Mucosa of rectum (tissue), 2 donors: ENCODE measurements around the gene KIRREL2.

Source experiments
- H3K27ac ChIP-seq, 2 donors: one replicate each; pipeline ENCODE4 v1.7.0; 2013; ENCODE audit warnings: inconsistent platforms in 2 of 2, low read depth in 2 of 2, low read length in 2 of 2
- H3K27me3 ChIP-seq, 2 donors: one replicate each; pipeline ENCODE4 v1.7.0; 2013; ENCODE audit warnings: low read length in 2 of 2; ENCODE audit not compliant: control insufficient read depth in 2 of 2, insufficient read depth in 2 of 2
- H3K36me3 ChIP-seq, 2 donors: one replicate each; pipeline ENCODE4 v1.7.0; 2013; ENCODE audit warnings: low read length in 2 of 2; ENCODE audit not compliant: control insufficient read depth in 2 of 2, insufficient read depth in 2 of 2
- H3K4me1 ChIP-seq, 2 donors: one replicate each; pipeline ENCODE4 v1.7.0; 2013; ENCODE audit warnings: low read length in 2 of 2, mild to moderate bottlenecking in 1 of 2; ENCODE audit not compliant: control insufficient read depth in 2 of 2, insufficient read depth in 2 of 2
- H3K4me3 ChIP-seq, 2 donors: one replicate each; pipeline ENCODE4 v1.7.0; 2013; ENCODE audit warnings: low read length in 2 of 2
- H3K9ac ChIP-seq, 2 donors: one replicate each; pipeline ENCODE4 v1.7.0; 2013; ENCODE audit warnings: low read length in 2 of 2, low read depth in 1 of 2, mild to moderate bottlenecking in 1 of 2
- H3K9me3 ChIP-seq, 2 donors: one replicate each; pipeline ENCODE4 v1.7.0; 2013; ENCODE audit warnings: low read length in 2 of 2; ENCODE audit not compliant: control insufficient read depth in 2 of 2
- donor health status: healthy.
- donor health status: Normal muscosa, but diverticular disease.

Gene KIRREL2

DNA sequence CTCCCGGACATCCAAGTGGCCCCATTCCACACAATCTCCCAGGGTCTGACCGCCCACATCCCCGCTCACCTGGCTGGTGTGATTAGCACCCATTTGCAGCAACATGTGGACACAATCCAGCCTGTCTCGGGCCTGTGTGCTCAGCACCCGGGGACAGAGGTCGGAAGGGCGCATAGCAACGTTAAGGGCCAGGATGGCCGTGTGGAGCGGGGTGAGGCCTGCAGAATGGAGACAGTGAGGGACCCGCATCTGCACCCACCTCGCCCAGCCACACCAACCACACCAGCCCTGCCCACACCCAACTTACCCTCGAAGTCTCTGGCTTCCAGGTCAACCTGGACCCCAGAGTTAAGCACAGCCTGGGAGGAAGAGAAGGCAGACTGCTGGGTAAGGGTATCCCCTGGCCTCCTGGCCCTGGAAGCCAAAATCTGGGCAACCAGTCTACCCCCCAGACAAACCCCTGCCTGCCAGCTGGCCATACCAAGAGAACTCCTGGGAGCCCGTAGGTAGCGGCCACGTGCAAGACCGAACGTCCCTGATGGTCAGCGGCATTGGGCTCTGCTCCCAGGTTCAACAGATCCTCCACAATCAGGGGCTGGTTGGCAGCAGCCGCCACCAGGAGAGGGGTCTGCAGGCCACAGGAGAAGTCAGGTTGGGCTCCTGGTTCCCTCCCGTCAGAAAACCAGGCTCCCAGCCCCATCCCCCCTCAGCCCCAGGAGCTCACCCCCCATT, 39.4 kb downstream of the KIRREL2 start:
- Histone ChIP-seq H3K36me3 (peaks cover 10 to 33% of the 10 kb centered on the region in 2 donors), H3K4me1 (peaks cover 7 to 8% of the 10 kb centered on the region in 2 donors), H3K27ac (no peak overlapping the region), H3K9ac (no peak overlapping the region), H3K9me3 (no peaks in the 10 kb centered on the region), H3K4me3 (no peak overlapping the region), H3K27me3 (no peaks in the 10 kb centered on the region)

DNA sequence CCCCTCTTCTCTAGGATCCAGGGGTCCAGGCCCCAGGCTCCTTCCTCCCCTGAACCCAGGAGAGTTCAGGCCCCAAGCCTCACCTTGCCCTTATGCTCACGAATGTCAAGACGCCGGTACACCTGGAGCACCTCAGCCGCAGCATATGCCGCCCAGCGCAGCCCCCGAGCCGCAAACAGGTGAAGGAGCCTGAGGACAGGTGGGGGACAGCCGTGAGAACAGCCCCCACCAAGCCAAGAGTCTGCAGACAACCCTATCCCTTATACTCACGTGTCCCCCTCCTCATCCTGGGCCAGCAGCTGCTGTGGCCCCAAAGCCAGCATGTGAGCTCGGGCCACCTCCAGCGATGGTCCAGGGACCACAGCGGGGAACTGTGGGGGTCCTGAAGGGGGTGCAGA, 39.9 kb downstream of the KIRREL2 start:
- H3K36me3 ChIP-seq = peaks cover 10 to 32% of the 10 kb centered on the region in 2 donors
- H3K9me3 ChIP-seq = no peaks in the 10 kb centered on the region
- H3K4me1 ChIP-seq = peaks cover 8 to 11% of the 10 kb centered on the region in 2 donors
- H3K27ac ChIP-seq = no peak overlapping the region
- no peaks in the 10 kb centered on the region for H3K27me3 ChIP-seq
- no peak overlapping the region for H3K9ac ChIP-seq
- H3K4me3 ChIP-seq = no peak overlapping the region

DNA sequence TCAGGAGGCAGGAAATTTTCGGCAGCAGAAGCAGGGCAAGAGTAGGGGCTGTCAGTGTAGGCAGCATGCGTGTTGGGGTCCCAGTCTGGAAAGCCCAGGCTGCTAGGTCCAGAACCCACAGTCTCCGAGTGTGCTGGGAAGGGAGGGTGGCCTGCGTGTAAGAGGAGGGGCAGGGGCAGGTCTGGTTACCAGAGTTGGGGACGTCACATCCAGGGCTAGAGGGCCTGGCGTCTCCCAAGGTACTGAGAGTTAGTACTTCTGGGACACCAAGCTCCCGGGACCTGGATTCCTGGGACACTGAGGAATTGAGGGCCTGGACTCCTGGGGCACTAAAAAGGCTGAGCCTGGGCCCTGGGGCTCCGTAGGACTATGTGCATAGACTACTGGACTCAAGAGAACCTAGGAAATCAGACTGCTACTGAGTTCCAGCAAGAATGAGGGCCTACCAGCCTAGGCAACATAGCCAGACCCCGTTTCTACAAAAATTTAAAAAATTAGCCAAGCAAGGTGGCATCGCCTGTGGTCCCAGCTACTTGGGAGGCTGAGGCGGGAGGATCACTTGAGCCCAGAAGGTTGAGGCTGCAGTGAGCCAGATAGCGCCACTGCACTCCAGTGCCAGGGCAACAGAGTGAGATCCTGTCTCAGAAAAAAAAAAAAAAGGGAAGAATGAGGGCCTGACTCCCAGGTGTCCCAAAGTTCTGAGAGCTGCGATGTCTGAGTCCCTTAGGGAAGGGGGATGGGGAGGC, 41.2 kb downstream of the KIRREL2 start:
- peak overlapping the region; percentile 75 to 86 for H3K4me3 ChIP-seq
- no peaks in the 10 kb centered on the region for H3K27me3 ChIP-seq
- H3K4me1 ChIP-seq = peaks cover 8 to 12% of the 10 kb centered on the region in 2 donors
- peak overlapping the region; percentile 72 to 81 for H3K9ac ChIP-seq
- peaks cover 10 to 32% of the 10 kb centered on the region in 2 donors for H3K36me3 ChIP-seq
- no peaks in the 10 kb centered on the region for H3K9me3 ChIP-seq
- H3K27ac ChIP-seq = no peak overlapping the region

DNA sequence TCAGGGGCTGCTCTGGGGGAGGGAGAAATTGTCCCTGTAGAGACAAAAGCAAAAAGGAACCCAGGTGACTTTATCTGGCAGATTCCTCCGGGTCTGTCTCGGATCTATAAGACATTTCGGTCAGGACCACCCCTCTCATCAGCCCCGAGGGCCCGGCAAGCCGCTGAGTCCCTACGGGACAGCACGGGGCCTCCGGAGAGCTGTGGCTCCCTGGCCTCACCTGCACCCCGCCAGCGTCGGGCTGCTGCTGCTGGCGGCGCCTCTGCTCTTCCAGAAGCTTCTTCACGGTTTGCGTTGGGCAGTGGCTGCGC, 41.7 kb downstream of the KIRREL2 start:
- H3K9me3 ChIP-seq = no peaks in the 10 kb centered on the region
- peaks cover 8 to 15% of the 10 kb centered on the region in 2 donors for H3K4me1 ChIP-seq

DNA sequence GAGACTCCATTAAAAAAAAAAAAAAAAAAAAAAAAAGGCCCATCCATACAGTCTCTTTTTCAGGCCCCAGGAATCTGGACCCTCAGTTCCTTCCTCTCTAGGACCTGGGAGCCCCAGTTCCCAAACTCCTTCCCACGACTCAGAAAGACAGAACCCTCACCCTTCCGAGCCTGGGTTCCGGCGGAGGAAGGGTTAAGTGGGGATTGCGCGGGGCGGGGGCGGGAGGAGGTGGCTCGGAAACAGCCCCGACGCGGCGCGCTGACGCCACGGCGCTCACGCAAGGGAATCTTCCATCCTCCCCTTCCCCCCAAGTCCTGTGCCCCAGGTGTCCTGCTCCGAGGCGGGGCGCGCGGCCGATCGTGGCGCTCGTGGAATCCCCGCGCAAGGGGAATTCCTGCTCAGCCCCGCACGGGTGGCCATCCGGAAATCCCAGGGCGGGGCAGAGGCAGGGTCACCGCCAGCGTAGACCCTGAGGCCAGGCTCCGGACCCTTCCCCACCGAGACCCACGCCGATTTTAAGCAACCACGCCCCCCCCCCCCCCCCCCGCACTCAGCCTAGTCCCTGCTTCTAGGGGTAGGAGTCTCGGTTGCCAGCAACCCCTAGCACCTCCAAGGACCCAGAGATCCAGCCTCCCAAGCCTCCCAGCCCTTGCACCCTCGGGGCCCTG, 43.0 kb downstream of the KIRREL2 start:
- H3K27ac ChIP-seq = peak overlapping the region; percentile 79 to 88
- no peaks in the 10 kb centered on the region for H3K9me3 ChIP-seq
- peak overlapping the region; percentile 75 to 86 for H3K4me3 ChIP-seq
- peaks cover 7 to 22% of the 10 kb centered on the region in 2 donors for H3K36me3 ChIP-seq
- H3K4me1 ChIP-seq = peaks cover 8 to 15% of the 10 kb centered on the region in 2 donors
- peak overlapping the region; percentile 79 to 81 for H3K9ac ChIP-seq
- no peaks in the 10 kb centered on the region for H3K27me3 ChIP-seq

More for the DNA sequence above, 41.7 kb downstream of the KIRREL2 start:
- Histone ChIP-seq H3K36me3 (peaks cover 7 to 28% of the 10 kb centered on the region in 2 donors), H3K27me3 (no peaks in the 10 kb centered on the region), H3K9ac (peak overlapping the region; percentile 72 to 81), H3K27ac (peak overlapping the region; percentile 79 to 88), H3K4me3 (peak overlapping the region; percentile 75 to 86)

DNA sequence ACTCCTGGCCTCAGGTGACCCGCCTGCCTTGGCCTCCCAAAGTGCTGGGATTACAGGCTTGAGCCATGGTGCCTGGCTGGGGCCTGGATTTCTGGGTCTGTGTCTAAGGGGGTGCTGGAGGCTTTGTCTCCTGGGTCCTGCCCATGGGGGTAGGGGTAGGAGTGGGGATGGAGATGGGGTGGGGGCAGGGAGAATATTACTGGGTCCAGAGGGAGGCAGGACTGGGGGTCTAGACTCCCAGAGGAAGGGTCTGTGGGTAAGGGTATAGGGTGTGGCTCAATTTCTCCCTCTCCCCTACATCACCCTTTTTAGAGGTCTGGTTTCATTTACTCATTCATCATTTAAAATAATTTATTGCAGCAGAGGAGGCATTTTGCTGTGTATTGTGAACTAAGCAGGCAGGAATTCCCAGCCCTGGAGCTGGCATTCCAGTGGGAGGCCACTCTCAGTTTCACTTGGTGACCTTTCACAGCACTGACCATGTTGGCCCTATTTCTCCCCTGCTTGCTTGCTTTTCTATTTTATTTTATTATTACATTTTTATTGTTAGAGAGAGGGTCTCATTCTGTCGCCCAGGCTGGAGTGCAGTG, 44.4 kb downstream of the KIRREL2 start:
- H3K9me3 ChIP-seq = no peaks in the 10 kb centered on the region

DNA sequence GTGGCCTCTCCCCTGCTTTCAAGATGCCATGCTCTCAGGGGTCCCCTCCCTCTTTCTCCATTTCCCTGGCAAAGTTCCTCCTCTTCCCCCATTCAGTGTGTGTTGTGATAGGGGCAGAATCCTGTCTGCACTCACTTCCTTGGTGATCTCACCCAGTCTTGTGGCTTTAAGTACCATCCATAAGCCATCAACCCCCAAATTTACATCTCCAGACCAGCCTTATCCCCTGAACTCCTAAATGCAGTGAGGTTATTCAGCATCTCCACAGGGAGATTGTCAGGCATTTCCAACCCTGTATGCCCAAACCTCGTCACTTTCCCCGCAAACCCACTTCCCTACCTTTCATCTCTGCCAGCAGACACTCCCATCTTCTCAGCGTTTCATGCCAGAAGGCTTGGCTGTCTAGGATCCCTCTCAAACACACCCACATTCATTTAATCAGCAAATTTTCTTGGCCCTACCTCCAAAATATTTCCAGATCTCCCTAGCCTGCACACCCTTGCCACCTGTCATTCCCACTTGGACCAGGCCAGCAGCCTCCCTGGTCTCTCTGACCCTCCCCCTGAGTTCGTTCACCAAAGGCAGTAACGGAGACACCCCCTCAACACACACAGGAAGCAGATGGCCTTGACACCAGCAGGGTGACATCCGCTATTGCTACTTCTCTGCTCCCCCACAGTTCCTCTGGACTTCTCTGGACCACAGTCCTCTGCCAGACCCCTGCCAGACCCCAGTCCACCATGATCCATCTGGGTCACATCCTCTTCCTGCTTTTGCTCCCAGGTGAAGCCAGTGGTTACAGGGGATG, 45.3 kb downstream of the KIRREL2 start, which contains the start of gene HCST:
Gene HCST (plus strand): TSS at position 676 of the 808 bp plus-strand sequence. CDS start 65 bp downstream, at position 741.
- no peaks in the 10 kb centered on the region for H3K9me3 ChIP-seq
- H3K4me1 ChIP-seq = peaks cover 10 to 12% of the 10 kb centered on the region in 2 donors
- no peaks in the 10 kb centered on the region for H3K27me3 ChIP-seq
- H3K4me3 ChIP-seq = peak within 1 kb of the TSS; percentile 45 to 60
- peak within 1 kb of the TSS; percentile 47 for H3K9ac ChIP-seq
- H3K36me3 ChIP-seq = peaks cover 0 to 4% of the 10 kb centered on the region in 2 donors
- peak within 1 kb of the TSS; percentile 64 to 85 for H3K27ac ChIP-seq

More for the DNA sequence above, 44.4 kb downstream of the KIRREL2 start:
- Histone ChIP-seq H3K4me3 (peak overlapping the region in 1 of 2 donors; percentile 86), H3K4me1 (peaks cover 10 to 12% of the 10 kb centered on the region in 2 donors), H3K27ac (peak overlapping the region; percentile 12 to 85), H3K36me3 (peaks cover 2 to 13% of the 10 kb centered on the region in 2 donors), H3K27me3 (no peaks in the 10 kb centered on the region), H3K9ac (peak overlapping the region in 1 of 2 donors; percentile 81)

DNA sequence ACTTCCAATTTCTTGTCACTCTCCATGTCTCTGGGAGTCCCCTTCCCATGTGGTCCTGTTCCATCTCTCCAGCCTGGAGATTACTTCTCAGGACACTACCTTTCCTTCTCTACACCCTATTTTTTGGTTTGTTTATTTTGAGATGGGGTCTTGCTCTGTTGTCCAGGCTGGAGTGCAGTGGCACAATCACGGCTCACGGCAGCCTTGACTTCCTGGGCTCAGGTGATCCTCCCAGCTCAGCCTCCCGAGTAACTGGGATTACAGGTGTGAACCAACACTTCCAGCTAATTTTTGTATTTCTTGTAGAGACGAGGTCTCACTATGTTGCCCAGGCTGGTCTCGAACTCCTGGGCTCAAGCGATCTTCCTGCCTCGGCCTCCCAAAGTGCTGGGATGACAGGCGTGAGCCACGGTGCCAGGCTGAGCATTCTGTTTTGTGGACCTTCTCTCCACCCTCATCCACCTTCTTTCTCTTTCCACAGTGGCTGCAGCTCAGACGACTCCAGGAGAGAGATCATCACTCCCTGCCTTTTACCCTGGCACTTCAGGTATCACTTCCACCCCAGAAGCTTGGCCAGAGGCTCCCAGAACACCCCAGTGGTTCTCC, 46.3 kb downstream of the KIRREL2 start:
- H3K36me3 ChIP-seq = no peaks in the 10 kb centered on the region
- H3K4me1 ChIP-seq = peaks cover 8 to 11% of the 10 kb centered on the region in 2 donors
- peak overlapping the region; percentile 45 to 60 for H3K4me3 ChIP-seq
- H3K27ac ChIP-seq = peak overlapping the region; percentile 64 to 85
- no peaks in the 10 kb centered on the region for H3K9me3 ChIP-seq
- no peaks in the 10 kb centered on the region for H3K27me3 ChIP-seq
- H3K9ac ChIP-seq = peak overlapping the region; percentile 36 to 41
